ENCODE measurements around the gene MTERF4. TPM values are rescaled to one million over a fixed set of nuclear protein-coding genes. Genes with fewer than 3 reads are reported as not detected.

The MTERF4 gene
- total RNA-seq, 4 donors from 2014 or later: 28.9 to 60.5 (median 38.9) TPM

GRCh38 chr2:241116606-241117560 is 14.8 kb upstream of the MTERF4 start:
- Histone ChIP-seq H3K27ac (no peak overlapping the region), H3K36me3 (peaks cover 0 to 6% (median 0%) of the 10 kb centered on the region in 3 donors), H3K9me3 (no peaks in the 10 kb centered on the region), H3K27me3 (no peaks in the 10 kb centered on the region), H3K4me1 (no peaks in the 10 kb centered on the region), H3K4me3 (no peak overlapping the region)
- no peak for DNase-seq (ENCODE audit: low spot score in 2 of 2)
- no peak for TF ChIP-seq CTCF (IDR thresholded peaks at IDR 0.05)
- no peak for TF ChIP-seq POLR2A (IDR thresholded peaks at IDR 0.05)
- TF ChIP-seq EP300 (IDR thresholded peaks at IDR 0.05): no peak
- 91 to 92% methylated on average over 32 of the region's 32 CpGs for WGBS, 2 donors

DNA sequence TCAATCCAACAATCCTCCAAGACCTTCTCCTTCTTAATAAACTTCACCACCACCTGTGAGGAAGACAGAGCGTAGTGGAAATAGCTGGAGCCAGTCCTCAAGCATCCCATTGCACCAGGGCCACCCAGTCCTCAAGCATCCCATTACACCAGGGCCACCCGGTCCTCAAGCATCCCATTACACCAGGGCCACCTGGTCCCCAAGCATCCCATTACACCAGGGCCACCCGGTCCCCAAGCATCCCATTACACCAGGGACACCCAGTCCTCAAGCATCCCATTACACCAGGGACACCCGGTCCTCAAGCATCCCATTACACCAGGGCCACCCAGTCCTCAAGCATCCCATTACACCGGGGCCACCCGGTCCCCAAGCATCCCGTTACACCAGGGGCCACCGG is 13.3 kb upstream of the MTERF4 start:
- Histone ChIP-seq H3K36me3 (peaks cover 0 to 11% (median 0%) of the 10 kb centered on the region in 3 donors), H3K27me3 (no peaks in the 10 kb centered on the region), H3K9me3 (no peaks in the 10 kb centered on the region), H3K27ac (no peak overlapping the region), H3K4me1 (no peaks in the 10 kb centered on the region), H3K4me3 (no peak overlapping the region)
- TF ChIP-seq POLR2A (IDR thresholded peaks at IDR 0.05): no peak
- TF ChIP-seq CTCF (IDR thresholded peaks at IDR 0.05): no peak
- no peak for TF ChIP-seq EP300 (IDR thresholded peaks at IDR 0.05)
- no peak for DNase-seq (ENCODE audit: low spot score in 2 of 2)
- 70 to 83% methylated on average over 8 of the region's 8 CpGs for WGBS, 2 donors

- no peaks in the 10 kb centered on the region for H3K4me1 ChIP-seq
- TF ChIP-seq CTCF (IDR thresholded peaks at IDR 0.05) (no peak), EP300 (IDR thresholded peaks at IDR 0.05) (no peak), POLR2A (IDR thresholded peaks at IDR 0.05) (no peak)
- 90 to 95% methylated on average over 11 of the region's 11 CpGs for WGBS, 2 donors
- no peaks in the 10 kb centered on the region for H3K9me3 ChIP-seq
- H3K4me3 ChIP-seq: no peak overlapping the region
- no peak overlapping the region for H3K27ac ChIP-seq
- DNase-seq (ENCODE audit: low spot score in 2 of 2): no peak
- peaks cover 0 to 11% (median 0%) of the 10 kb centered on the region in 3 donors for H3K36me3 ChIP-seq
- H3K27me3 ChIP-seq: no peaks in the 10 kb centered on the region
Observed at GRCh38 chr2:241114836-241115235, 12.7 kb upstream of the MTERF4 start.

DNA sequence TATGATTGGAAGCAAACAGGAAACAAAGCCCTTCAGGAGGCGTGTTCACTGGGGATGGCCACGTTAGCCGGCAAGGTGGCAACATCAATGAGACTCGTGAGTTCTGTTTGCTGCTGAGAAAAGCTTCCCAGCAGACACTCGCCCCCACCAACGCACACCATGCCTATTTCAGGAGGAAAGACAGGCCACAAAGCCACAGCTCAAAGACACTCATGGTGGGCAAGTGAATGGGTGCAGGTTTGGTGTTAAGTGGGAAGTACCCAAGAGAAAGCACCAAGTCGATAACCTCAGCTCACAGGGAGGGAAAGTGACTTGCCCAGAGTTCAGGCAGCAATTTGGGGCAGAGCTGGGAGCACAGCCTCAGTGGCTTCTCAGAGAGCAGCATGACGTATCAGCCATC is 10.5 kb upstream of the MTERF4 start:
- no peak for TF ChIP-seq EP300 (IDR thresholded peaks at IDR 0.05)
- no peak for TF ChIP-seq CTCF (IDR thresholded peaks at IDR 0.05)
- TF ChIP-seq POLR2A (IDR thresholded peaks at IDR 0.05): no peak
- no peak for DNase-seq (ENCODE audit: low spot score in 2 of 2)
- Histone ChIP-seq H3K4me1 (no peaks in the 10 kb centered on the region), H3K27ac (no peak overlapping the region), H3K9me3 (no peaks in the 10 kb centered on the region), H3K27me3 (no peaks in the 10 kb centered on the region), H3K36me3 (peaks cover 0 to 15% (median 0%) of the 10 kb centered on the region in 3 donors), H3K4me3 (no peak overlapping the region)
- 79 to 83% methylated on average over 8 of the region's 8 CpGs for WGBS, 2 donors

DNA sequence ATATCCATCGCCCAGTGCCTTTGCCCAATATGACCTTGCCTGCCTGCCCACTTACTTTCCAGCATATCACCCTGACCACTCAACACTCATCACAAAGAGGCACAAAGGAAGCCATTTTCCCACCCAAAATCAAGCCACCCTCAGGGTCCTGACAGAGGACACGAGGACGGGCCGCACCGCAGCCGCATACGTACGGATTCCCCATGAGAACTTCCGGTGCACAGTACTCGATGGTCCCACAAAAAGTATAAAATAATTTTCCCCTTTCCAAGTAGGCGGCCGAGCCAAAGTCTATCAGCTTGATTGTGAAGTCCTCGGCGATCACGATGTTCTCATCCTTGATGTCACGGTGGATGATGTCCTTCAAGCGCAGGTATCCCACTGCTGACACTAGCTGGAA is 10.0 kb upstream of the MTERF4 start:
- 93 to 94% methylated on average over 17 of the region's 17 CpGs for WGBS, 2 donors
- Histone ChIP-seq H3K9me3 (no peaks in the 10 kb centered on the region), H3K27ac (no peak overlapping the region), H3K4me3 (no peak overlapping the region), H3K36me3 (peaks cover 0 to 15% (median 0%) of the 10 kb centered on the region in 3 donors), H3K4me1 (no peaks in the 10 kb centered on the region), H3K27me3 (no peaks in the 10 kb centered on the region)
- no peak for TF ChIP-seq CTCF (IDR thresholded peaks at IDR 0.05)
- no peak for TF ChIP-seq POLR2A (IDR thresholded peaks at IDR 0.05)
- TF ChIP-seq EP300 (IDR thresholded peaks at IDR 0.05): no peak
- DNase-seq (ENCODE audit: low spot score in 2 of 2): no peak
